ENCODE results near the gene AKT3.

AKT3 gene

GRCh38 chr1:243459059-243459458 is 391.0 kb downstream of the AKT3 start:
- no peak overlapping the region for H3K9ac ChIP-seq (ENCODE audit: low read depth, low read length)

GRCh38 chr1:243457363-243457982 is 392.6 kb downstream of the AKT3 start:
- no peaks in the 10 kb centered on the region for H3K9me3 ChIP-seq (ENCODE audit: control insufficient read depth, insufficient read depth, low read length)
- H3K36me3 ChIP-seq (ENCODE audit: control insufficient read depth, insufficient read depth, low read length), result no peaks in the 10 kb centered on the region
- H3K4me1 ChIP-seq (ENCODE audit: control insufficient read depth, insufficient read depth, low read length), result no peaks in the 10 kb centered on the region
- H3K27me3 ChIP-seq (ENCODE audit: control insufficient read depth, insufficient read depth, low read length), result no peaks in the 10 kb centered on the region
- no peak overlapping the region for H3K9ac ChIP-seq (ENCODE audit: low read depth, low read length)
- no peak overlapping the region for H3K4me3 ChIP-seq (ENCODE audit: low read depth, low read length)

More at GRCh38 chr1:243459059-243459458, 391.0 kb downstream of the AKT3 start:
- no peaks in the 10 kb centered on the region for H3K36me3 ChIP-seq (ENCODE audit: control insufficient read depth, insufficient read depth, low read length)
- no peaks in the 10 kb centered on the region for H3K4me1 ChIP-seq (ENCODE audit: control insufficient read depth, insufficient read depth, low read length)
- no peaks in the 10 kb centered on the region for H3K27me3 ChIP-seq (ENCODE audit: control insufficient read depth, insufficient read depth, low read length)
- no peaks in the 10 kb centered on the region for H3K9me3 ChIP-seq (ENCODE audit: control insufficient read depth, insufficient read depth, low read length)
- no peak overlapping the region for H3K4me3 ChIP-seq (ENCODE audit: low read depth, low read length)

GRCh38 chr1:243455760-243456651 is 394.0 kb downstream of the AKT3 start:
- H3K9me3 ChIP-seq (ENCODE audit: control insufficient read depth, insufficient read depth, low read length), result no peaks in the 10 kb centered on the region
- H3K27me3 ChIP-seq (ENCODE audit: control insufficient read depth, insufficient read depth, low read length), result no peaks in the 10 kb centered on the region
- no peak overlapping the region for H3K4me3 ChIP-seq (ENCODE audit: low read depth, low read length)
- no peak overlapping the region for H3K9ac ChIP-seq (ENCODE audit: low read depth, low read length)
- no peaks in the 10 kb centered on the region for H3K36me3 ChIP-seq (ENCODE audit: control insufficient read depth, insufficient read depth, low read length)
- no peaks in the 10 kb centered on the region for H3K4me1 ChIP-seq (ENCODE audit: control insufficient read depth, insufficient read depth, low read length)

GRCh38 chr1:243454328-243454997 is 395.6 kb downstream of the AKT3 start:
- H3K9ac ChIP-seq (ENCODE audit: low read depth, low read length), result no peak overlapping the region
- no peaks in the 10 kb centered on the region for H3K27me3 ChIP-seq (ENCODE audit: control insufficient read depth, insufficient read depth, low read length)
- H3K9me3 ChIP-seq (ENCODE audit: control insufficient read depth, insufficient read depth, low read length), result no peaks in the 10 kb centered on the region
- no peaks in the 10 kb centered on the region for H3K36me3 ChIP-seq (ENCODE audit: control insufficient read depth, insufficient read depth, low read length)
- H3K4me3 ChIP-seq (ENCODE audit: low read depth, low read length), result no peak overlapping the region
- no peaks in the 10 kb centered on the region for H3K4me1 ChIP-seq (ENCODE audit: control insufficient read depth, insufficient read depth, low read length)

- Histone ChIP-seq H3K9me3 (ENCODE audit: control insufficient read depth, insufficient read depth, low read length) (no peaks in the 10 kb centered on the region), H3K4me1 (ENCODE audit: control insufficient read depth, insufficient read depth, low read length) (no peaks in the 10 kb centered on the region), H3K4me3 (ENCODE audit: low read depth, low read length) (no peak overlapping the region), H3K36me3 (ENCODE audit: control insufficient read depth, insufficient read depth, low read length) (no peaks in the 10 kb centered on the region), H3K27me3 (ENCODE audit: control insufficient read depth, insufficient read depth, low read length) (no peaks in the 10 kb centered on the region), H3K9ac (ENCODE audit: low read depth, low read length) (no peak overlapping the region)
These were observed 398.0 kb downstream of the AKT3 start for GRCh38 chr1:243452092-243452491.

- Histone ChIP-seq H3K4me1 (ENCODE audit: control insufficient read depth, insufficient read depth, low read length) (no peaks in the 10 kb centered on the region), H3K36me3 (ENCODE audit: control insufficient read depth, insufficient read depth, low read length) (no peaks in the 10 kb centered on the region), H3K9ac (ENCODE audit: low read depth, low read length) (no peak overlapping the region), H3K27me3 (ENCODE audit: control insufficient read depth, insufficient read depth, low read length) (no peaks in the 10 kb centered on the region), H3K9me3 (ENCODE audit: control insufficient read depth, insufficient read depth, low read length) (no peaks in the 10 kb centered on the region), H3K4me3 (ENCODE audit: low read depth, low read length) (no peak overlapping the region)
These were observed 400.7 kb downstream of the AKT3 start for GRCh38 chr1:243449373-243449772.

GRCh38 chr1:243447844-243448243 is 402.2 kb downstream of the AKT3 start:
- Histone ChIP-seq H3K4me3 (ENCODE audit: low read depth, low read length) (no peak overlapping the region), H3K9ac (ENCODE audit: low read depth, low read length) (no peak overlapping the region), H3K9me3 (ENCODE audit: control insufficient read depth, insufficient read depth, low read length) (no peaks in the 10 kb centered on the region), H3K4me1 (ENCODE audit: control insufficient read depth, insufficient read depth, low read length) (no peaks in the 10 kb centered on the region), H3K27me3 (ENCODE audit: control insufficient read depth, insufficient read depth, low read length) (no peaks in the 10 kb centered on the region), H3K36me3 (ENCODE audit: control insufficient read depth, insufficient read depth, low read length) (no peaks in the 10 kb centered on the region)

- Histone ChIP-seq H3K4me3 (ENCODE audit: low read depth, low read length) (no peak overlapping the region), H3K9me3 (ENCODE audit: control insufficient read depth, insufficient read depth, low read length) (no peaks in the 10 kb centered on the region), H3K36me3 (ENCODE audit: control insufficient read depth, insufficient read depth, low read length) (no peaks in the 10 kb centered on the region), H3K27me3 (ENCODE audit: control insufficient read depth, insufficient read depth, low read length) (no peaks in the 10 kb centered on the region), H3K9ac (ENCODE audit: low read depth, low read length) (no peak overlapping the region), H3K4me1 (ENCODE audit: control insufficient read depth, insufficient read depth, low read length) (no peaks in the 10 kb centered on the region)
These were observed 402.7 kb downstream of the AKT3 start for GRCh38 chr1:243447347-243447746.

- Histone ChIP-seq H3K9ac (ENCODE audit: low read depth, low read length) (no peak overlapping the region), H3K27me3 (ENCODE audit: control insufficient read depth, insufficient read depth, low read length) (no peaks in the 10 kb centered on the region), H3K4me1 (ENCODE audit: control insufficient read depth, insufficient read depth, low read length) (peaks cover 11% of the 10 kb centered on the region), H3K4me3 (ENCODE audit: low read depth, low read length) (no peak overlapping the region), H3K9me3 (ENCODE audit: control insufficient read depth, insufficient read depth, low read length) (no peaks in the 10 kb centered on the region), H3K36me3 (ENCODE audit: control insufficient read depth, insufficient read depth, low read length) (no peaks in the 10 kb centered on the region)
These were observed 406.5 kb downstream of the AKT3 start for GRCh38 chr1:243443557-243443956.

GRCh38 chr1:243441601-243442000 is 408.4 kb downstream of the AKT3 start:
- no peaks in the 10 kb centered on the region for H3K27me3 ChIP-seq (ENCODE audit: control insufficient read depth, insufficient read depth, low read length)
- H3K9ac ChIP-seq (ENCODE audit: low read depth, low read length), result no peak overlapping the region
- no peaks in the 10 kb centered on the region for H3K36me3 ChIP-seq (ENCODE audit: control insufficient read depth, insufficient read depth, low read length)
- peaks cover 11% of the 10 kb centered on the region for H3K4me1 ChIP-seq (ENCODE audit: control insufficient read depth, insufficient read depth, low read length)
- H3K9me3 ChIP-seq (ENCODE audit: control insufficient read depth, insufficient read depth, low read length), result no peaks in the 10 kb centered on the region
- no peak overlapping the region for H3K4me3 ChIP-seq (ENCODE audit: low read depth, low read length)

GRCh38 chr1:243440406-243440805 is 409.6 kb downstream of the AKT3 start:
- no peak overlapping the region for H3K9ac ChIP-seq (ENCODE audit: low read depth, low read length)
- no peak overlapping the region for H3K4me3 ChIP-seq (ENCODE audit: low read depth, low read length)
- H3K27me3 ChIP-seq (ENCODE audit: control insufficient read depth, insufficient read depth, low read length), result no peaks in the 10 kb centered on the region
- H3K36me3 ChIP-seq (ENCODE audit: control insufficient read depth, insufficient read depth, low read length), result no peaks in the 10 kb centered on the region
- peaks cover 11% of the 10 kb centered on the region for H3K4me1 ChIP-seq (ENCODE audit: control insufficient read depth, insufficient read depth, low read length)
- H3K9me3 ChIP-seq (ENCODE audit: control insufficient read depth, insufficient read depth, low read length), result no peaks in the 10 kb centered on the region
